Caco-2 (cell line): ENCODE measurements around the gene GLOD5. TPM values are rescaled to one million over a fixed set of nuclear protein-coding genes. Genes with fewer than 3 reads are reported as not detected.
A peak's percentile ranks its signal among the peaks of the same experiment; 100 is the strongest.

Experiments
- BruUV-seq: library from RNA; stranded (reverse); fragments of 400-500 nt; replicated peaks from 2 replicates; lab custom pipeline; 2021; lab: Mats Ljungman, UMichigan
- CTCF ChIA-PET: fragments of 300-600 bp; sonication (Branson Sonifier 250); formaldehyde crosslinking; loops from one replicate; lab custom pipeline; 2022; ENCODE audit warnings: antibody characterized with exemption; lab: Charles Lee
- POLR2A ChIA-PET: fragments of 300-600 bp; sonication (Branson Sonifier 250); formaldehyde crosslinking; loops from one replicate; lab custom pipeline; 2022; ENCODE audit warnings: antibody characterized with exemption; lab: Charles Lee
- DNase-seq, 2 experiments: peaks; one replicate each; pipeline versions ENCODE4 v3.0.0 to v3.0.0-alpha.2; 2020 to 2022
- H3K27me3 ChIP-seq: replicated peaks from 2 replicates; pipeline ENCODE4 v1.6.0; 2011; ENCODE audit warnings: low read length; ENCODE audit not compliant: control insufficient read depth, insufficient read depth
- H3K36me3 ChIP-seq: 2 replicates; pipeline ENCODE4 v1.5.1; 2011; ENCODE audit warnings: low read length; ENCODE audit not compliant: control insufficient read depth, insufficient read depth
- H3K4me1 ChIP-seq: fragments of 250-450 bp; sonication (Bioruptor Pico); 2 replicates; pipeline ENCODE4 v1.5.1; 2020; ENCODE audit warnings: mild to moderate bottlenecking
- H3K4me3 ChIP-seq: 2 replicates; pipeline ENCODE4 v1.5.1; 2011; ENCODE audit warnings: low read depth, mild to moderate bottlenecking, control low read depth, low read length
- H3K9me3 ChIP-seq: fragments of 250-450 bp; sonication (Bioruptor Pico); 2 replicates; pipeline ENCODE4 v1.5.1; 2020; ENCODE audit warnings: mild to moderate bottlenecking, moderate library complexity
- H3K27ac Mint-ChIP-seq: one replicate; pipeline ENCODE4 v1.8.0; 2022; ENCODE audit warnings: mixed read lengths; ENCODE audit not compliant: unreplicated experiment
- H3K27me3 Mint-ChIP-seq: one replicate; pipeline ENCODE4 v1.8.0; 2022; ENCODE audit warnings: mixed read lengths; ENCODE audit not compliant: insufficient read depth, unreplicated experiment
- H3K36me3 Mint-ChIP-seq: one replicate; pipeline ENCODE4 v1.8.0; 2022; ENCODE audit warnings: mild to moderate bottlenecking, mixed read lengths; ENCODE audit not compliant: insufficient read depth, unreplicated experiment
- H3K4me1 Mint-ChIP-seq: one replicate; pipeline ENCODE4 v1.8.0; 2022; ENCODE audit warnings: low read depth, mixed read lengths; ENCODE audit not compliant: unreplicated experiment
- H3K4me3 Mint-ChIP-seq: one replicate; pipeline ENCODE4 v1.8.0; 2022; ENCODE audit warnings: mild to moderate bottlenecking, moderate library complexity, mixed read lengths; ENCODE audit not compliant: unreplicated experiment
- H3K9me3 Mint-ChIP-seq: one replicate; pipeline ENCODE4 v1.8.0; 2022; ENCODE audit warnings: mixed read lengths; ENCODE audit not compliant: unreplicated experiment
- CTCF ChIP-seq, 2 experiments: fragments of 200-600 bp in 1 of 2; IDR thresholded peaks; 1 replicate in 1 of 2; 2 replicates in 1 of 2; pipeline versions ENCODE4 v1.5.1 to v1.8.0; 2011 to 2022; ENCODE audit warnings: antibody characterized with exemption in 1 of 2, control low read depth in 1 of 2, inconsistent platforms in 1 of 2, low read depth in 1 of 2, low read length in 1 of 2, mild to moderate bottlenecking in 1 of 2, moderate library complexity in 1 of 2; ENCODE audit not compliant: insufficient read depth in 1 of 2, severe bottlenecking in 1 of 2, unreplicated experiment in 1 of 2
- intact Hi-C: fragments of 100-400 bp; cut with micrococcal nuclease; formaldehyde crosslinking; loops from one replicate; pipeline ENCODE4 v1.10.0; 2022; ENCODE audit not compliant: unreplicated experiment
- total RNA-seq: library from RNA; stranded (reverse); gene quantifications from 2 replicates; pipeline ENCODE4 v1.2.3, GENCODE V29; 2022

Gene GLOD5
- total RNA-seq, 1 experiment from 2014 or later, result not detected

- intact Hi-C loops, result no loop called here
- no peak for TF ChIP-seq CTCF (IDR thresholded peaks at IDR 0.05; ENCODE audit: insufficient read depth in 1 of 2, low read depth in 1 of 2, low read length in 1 of 2, severe bottlenecking in 1 of 2, unreplicated experiment in 1 of 2)
- Mint-ChIP-seq H3K4me3 (no peak overlapping the region), H3K36me3 (peaks cover 6% of the 10 kb centered on the region), H3K4me1 (peaks cover 6% of the 10 kb centered on the region), H3K27me3 (no peaks in the 10 kb centered on the region), H3K9me3 (no peaks in the 10 kb centered on the region), H3K27ac (no peak overlapping the region)
- Histone ChIP-seq H3K36me3 (no peaks in the 10 kb centered on the region), H3K4me1 (no peaks in the 10 kb centered on the region), H3K4me3 (no peak overlapping the region), H3K9me3 (no peaks in the 10 kb centered on the region), H3K27me3 (no peaks in the 10 kb centered on the region)
- ChIA-PET CTCF (no interaction called here), POLR2A (no interaction called here)
- no TSS peak for BruUV-seq
- no peak for DNase-seq
Measured at GRCh38 chrX:48787505-48788443, 26.2 kb downstream of the GLOD5 start.

- BruUV-seq, result no TSS peak
- ChIA-PET POLR2A (no interaction called here), CTCF (no interaction called here)
- H3K27me3 Mint-ChIP-seq, result no peaks in the 10 kb centered on the region
- no peaks in the 10 kb centered on the region for H3K36me3 ChIP-seq
- H3K9me3 ChIP-seq, result no peaks in the 10 kb centered on the region
- no peak for DNase-seq
- intact Hi-C loops, result no loop called here
- peaks cover 4% of the 10 kb centered on the region for H3K4me1 ChIP-seq
- H3K4me1 Mint-ChIP-seq, result peaks cover 12% of the 10 kb centered on the region
- no peak overlapping the region for H3K4me3 Mint-ChIP-seq
- H3K27ac Mint-ChIP-seq, result peak overlapping the region; percentile 22
- peaks cover 6% of the 10 kb centered on the region for H3K36me3 Mint-ChIP-seq
- TF ChIP-seq CTCF (IDR thresholded peaks at IDR 0.05; ENCODE audit: insufficient read depth in 1 of 2, low read depth in 1 of 2, low read length in 1 of 2, severe bottlenecking in 1 of 2, unreplicated experiment in 1 of 2), result no peak
- no peak overlapping the region for H3K4me3 ChIP-seq
- H3K27me3 ChIP-seq, result no peaks in the 10 kb centered on the region
- H3K9me3 Mint-ChIP-seq, result no peaks in the 10 kb centered on the region
Measured at GRCh38 chrX:48789366-48790220, 28.0 kb downstream of the GLOD5 start.

GRCh38 chrX:48790477-48790876 lies 28.9 kb downstream of the GLOD5 start:
- DNase-seq, result no peak
- no peak overlapping the region for H3K27ac Mint-ChIP-seq
- H3K36me3 Mint-ChIP-seq, result peaks cover 6% of the 10 kb centered on the region
- no peak for TF ChIP-seq CTCF (IDR thresholded peaks at IDR 0.05; ENCODE audit: insufficient read depth in 1 of 2, low read depth in 1 of 2, low read length in 1 of 2, severe bottlenecking in 1 of 2, unreplicated experiment in 1 of 2)
- Histone ChIP-seq H3K9me3 (no peaks in the 10 kb centered on the region), H3K4me1 (peaks cover 13% of the 10 kb centered on the region), H3K4me3 (no peak overlapping the region), H3K36me3 (no peaks in the 10 kb centered on the region), H3K27me3 (no peaks in the 10 kb centered on the region)
- no peak overlapping the region for H3K4me3 Mint-ChIP-seq
- H3K27me3 Mint-ChIP-seq, result no peaks in the 10 kb centered on the region
- no peaks in the 10 kb centered on the region for H3K9me3 Mint-ChIP-seq
- BruUV-seq, result no TSS peak
- ChIA-PET POLR2A (interaction anchor here (0.6 kb wide), 1 partner anchor 80 kb away, joined by 3 read pairs; no protein-coding TSS in a partner anchor), CTCF (no interaction called here)
- intact Hi-C loops, result no loop called here
- peaks cover 18% of the 10 kb centered on the region for H3K4me1 Mint-ChIP-seq
